Vagina (tissue), 2 donors: Measurements from ENCODE around the gene CATSPER2. TPM values are rescaled to one million over a fixed set of nuclear protein-coding genes. Genes with fewer than 3 reads are reported as not detected.
"Not testable (repeated sequence)": the region's sequence is repeated elsewhere in the genome, so short reads cannot be mapped to it uniquely, and the experiment has no call there.

Source experiments
- DNase-seq, 2 donors: peaks; one replicate each; pipeline ENCODE4 v3.0.0-alpha.2; 2017; ENCODE audit errors: extremely low spot score in 2 of 2
- H3K27ac ChIP-seq: fragments of 200-600 bp; sonication (generic); one replicate; pipeline ENCODE4 v1.5.1; 2019
- H3K27me3 ChIP-seq: fragments of 200-600 bp; sonication (generic); one replicate; pipeline ENCODE4 v1.5.1; 2019
- H3K36me3 ChIP-seq, 2 donors: fragments of 200-600 bp; sonication (generic); one replicate each; pipeline ENCODE4 v1.5.1; 2017 to 2019
- H3K4me1 ChIP-seq: fragments of 200-600 bp; sonication (generic); one replicate; pipeline ENCODE4 v1.5.1; 2019
- H3K4me3 ChIP-seq, 2 donors: fragments of 200-600 bp; sonication (generic); 1 replicate in 1 of 2; 2 replicates in 1 of 2; pipeline ENCODE4 v1.5.1; 2016 to 2019
- H3K9me3 ChIP-seq: fragments of 200-600 bp; sonication (generic); one replicate; pipeline ENCODE4 v1.5.1; 2019
- CTCF ChIP-seq, 3 experiments: fragments of 450-650 bp in 2 of 3; fragments of 200-600 bp in 1 of 3; sonication (generic) in 1 of 3; IDR thresholded peaks; one replicate each; pipeline ENCODE4 v1.5.1; 2017 to 2019; ENCODE audit warnings: antibody characterized with exemption in 3 of 3, mild to moderate bottlenecking in 2 of 3, moderate library complexity in 2 of 3
- POLR2A ChIP-seq, 2 donors: fragments of 450-650 bp; IDR thresholded peaks; one replicate each; pipeline ENCODE4 v1.6.1; 2017; ENCODE audit warnings: antibody characterized with exemption in 2 of 2, mild to moderate bottlenecking in 2 of 2, moderate library complexity in 2 of 2
- POLR2AphosphoS5 ChIP-seq, 2 donors: sonication (generic); formaldehyde crosslinking; IDR thresholded peaks; one replicate each; pipeline ENCODE4 v1.9.0; 2017; ENCODE audit warnings: antibody characterized with exemption in 2 of 2, mild to moderate bottlenecking in 2 of 2, low read depth in 1 of 2; ENCODE audit not compliant: insufficient read depth in 1 of 2
- intact Hi-C: fragments of 100-400 bp; cut with DNase I; formaldehyde crosslinking; loops from one replicate; pipeline ENCODE4 v1.15.1; 2023
- total RNA-seq: library from RNA; depleted of rRNA; stranded (reverse); fragments of >200 nt; gene quantifications from one replicate; pipeline ENCODE4 v1.2.3, GENCODE V29; 2016

CATSPER2 gene
- total RNA-seq, 1 donor from 2014 or later, result 9.1 TPM

GRCh38 chr15:43626937-43627336 is 21.7 kb downstream of the CATSPER2 start:
- H3K27ac ChIP-seq, H3K27me3 ChIP-seq, H3K36me3 ChIP-seq, DNase-seq, H3K4me3 ChIP-seq, intact Hi-C loops, H3K9me3 ChIP-seq, H3K4me1 ChIP-seq: not testable (repeated sequence)

GRCh38 chr15:43625106-43625505 is 23.5 kb downstream of the CATSPER2 start:
- intact Hi-C loops, result no loop called here
- no peaks in the 10 kb centered on the region for H3K27me3 ChIP-seq
- TF ChIP-seq POLR2AphosphoS5 (IDR thresholded peaks at IDR 0.05; ENCODE audit: insufficient read depth in 1 of 2, low read depth in 1 of 2), result no peak
- no peak for TF ChIP-seq CTCF (IDR thresholded peaks at IDR 0.05)
- TF ChIP-seq POLR2A (IDR thresholded peaks at IDR 0.05), result no peak
- no peaks in the 10 kb centered on the region for H3K36me3 ChIP-seq
- DNase-seq, result no peak
- no peak overlapping the region for H3K27ac ChIP-seq
- H3K9me3 ChIP-seq, result no peaks in the 10 kb centered on the region
- H3K4me3 ChIP-seq, result no peak overlapping the region
- no peaks in the 10 kb centered on the region for H3K4me1 ChIP-seq

- H3K27me3 ChIP-seq, intact Hi-C loops: not testable (repeated sequence)
These were observed 26.4 kb downstream of the CATSPER2 start for GRCh38 chr15:43622068-43622799.

GRCh38 chr15:43618700-43619099 is 29.9 kb downstream of the CATSPER2 start, which contains the start of gene STRC:
Gene STRC (minus strand): TSS chr15:43618800. CDS start chr15:43618722, 78 bp downstream.
- H3K36me3 ChIP-seq, H3K9me3 ChIP-seq, H3K27ac ChIP-seq, H3K27me3 ChIP-seq, H3K4me3 ChIP-seq, DNase-seq, intact Hi-C loops, H3K4me1 ChIP-seq: not testable (repeated sequence)

More at GRCh38 chr15:43622068-43622799, 26.4 kb downstream of the CATSPER2 start:
- not testable (repeated sequence) for H3K27ac ChIP-seq, H3K4me3 ChIP-seq, H3K36me3 ChIP-seq, H3K4me1 ChIP-seq, DNase-seq, H3K9me3 ChIP-seq

GRCh38 chr15:43617750-43618149 is 30.9 kb downstream of the CATSPER2 start:
- H3K4me3 ChIP-seq, H3K27ac ChIP-seq, intact Hi-C loops, H3K36me3 ChIP-seq, H3K9me3 ChIP-seq, H3K4me1 ChIP-seq, DNase-seq, H3K27me3 ChIP-seq: not testable (repeated sequence)

GRCh38 chr15:43602233-43602632 is 46.4 kb downstream of the CATSPER2 start:
- H3K4me3 ChIP-seq, DNase-seq, H3K36me3 ChIP-seq, H3K27me3 ChIP-seq, intact Hi-C loops, H3K27ac ChIP-seq, H3K9me3 ChIP-seq, H3K4me1 ChIP-seq: not testable (repeated sequence)

GRCh38 chr15:43600200-43600599 is 48.4 kb downstream of the CATSPER2 start:
- H3K27ac ChIP-seq, H3K9me3 ChIP-seq, DNase-seq, H3K36me3 ChIP-seq, intact Hi-C loops, H3K4me1 ChIP-seq, H3K27me3 ChIP-seq, H3K4me3 ChIP-seq: not testable (repeated sequence)

GRCh38 chr15:43599131-43599530 is 49.5 kb downstream of the CATSPER2 start:
- H3K4me1 ChIP-seq, H3K4me3 ChIP-seq, intact Hi-C loops, DNase-seq, H3K27ac ChIP-seq, H3K27me3 ChIP-seq, H3K36me3 ChIP-seq, H3K9me3 ChIP-seq: not testable (repeated sequence)

GRCh38 chr15:43593328-43594190 is 55.1 kb downstream of the CATSPER2 start, which contains the start of gene CKMT1B:
Gene CKMT1B (plus strand): TSS chr15:43594027. CDS start chr15:43594219, 192 bp downstream.
- H3K4me3 ChIP-seq, H3K27ac ChIP-seq, H3K27me3 ChIP-seq, H3K4me1 ChIP-seq, DNase-seq, H3K36me3 ChIP-seq, intact Hi-C loops, H3K9me3 ChIP-seq: not testable (repeated sequence)

- H3K36me3 ChIP-seq, H3K27me3 ChIP-seq, H3K4me3 ChIP-seq, DNase-seq, H3K27ac ChIP-seq, H3K9me3 ChIP-seq, intact Hi-C loops, H3K4me1 ChIP-seq: not testable (repeated sequence)
These were observed 55.8 kb downstream of the CATSPER2 start for GRCh38 chr15:43592841-43593240.

- H3K36me3 ChIP-seq, H3K27ac ChIP-seq, H3K27me3 ChIP-seq, H3K9me3 ChIP-seq, DNase-seq, H3K4me1 ChIP-seq, H3K4me3 ChIP-seq, intact Hi-C loops: not testable (repeated sequence)
These were observed 58.7 kb downstream of the CATSPER2 start, which contains the start of gene PPIP5K1 for GRCh38 chr15:43589778-43590466. Gene PPIP5K1 (minus strand): TSS chr15:43590208. CDS start chr15:43584504, 5,704 bp downstream.
